ENCODE data around the gene CEACAM21.

The CEACAM21 gene

GRCh38 chr19:41587838-41588210 is 11.9 kb downstream of the CEACAM21 start:
- no peak for DNase-seq

- no peak for DNase-seq
These were observed 12.7 kb downstream of the CEACAM21 start for GRCh38 chr19:41588497-41589209.

GRCh38 chr19:41589371-41589770 is 13.4 kb downstream of the CEACAM21 start:
- no peak for DNase-seq

GRCh38 chr19:41590936-41591335 is 15.0 kb downstream of the CEACAM21 start:
- DNase-seq: no peak

GRCh38 chr19:41591951-41592562 is 16.1 kb downstream of the CEACAM21 start:
- DNase-seq: no peak

GRCh38 chr19:41595258-41595889 is 19.4 kb downstream of the CEACAM21 start:
- DNase-seq: peak; percentile 75 to 86

- no peak for DNase-seq
These were observed 19.9 kb downstream of the CEACAM21 start for GRCh38 chr19:41595890-41596280.

- DNase-seq: peak; percentile 80 to 85
These were observed 21.7 kb downstream of the CEACAM21 start for GRCh38 chr19:41597600-41598041.

GRCh38 chr19:41599175-41599966 is 23.4 kb downstream of the CEACAM21 start:
- DNase-seq: no peak

- DNase-seq: no peak
These were observed 25.8 kb downstream of the CEACAM21 start for GRCh38 chr19:41601771-41602170.

- no peak for DNase-seq
These were observed 28.9 kb downstream of the CEACAM21 start for GRCh38 chr19:41604831-41605230.

- no peak for DNase-seq
These were observed 30.4 kb downstream of the CEACAM21 start for GRCh38 chr19:41606215-41606837.

- DNase-seq: no peak
These were observed 31.7 kb downstream of the CEACAM21 start for GRCh38 chr19:41607668-41608067.

- no peak for DNase-seq
These were observed 34.8 kb downstream of the CEACAM21 start for GRCh38 chr19:41610789-41611188.

GRCh38 chr19:41612483-41612882 is 36.5 kb downstream of the CEACAM21 start:
- DNase-seq: no peak

GRCh38 chr19:41615207-41615606 is 39.2 kb downstream of the CEACAM21 start:
- DNase-seq: no peak

- no peak for DNase-seq
These were observed 41.0 kb downstream of the CEACAM21 start for GRCh38 chr19:41616792-41617621.

GRCh38 chr19:41617941-41618730 is 42.2 kb downstream of the CEACAM21 start:
- DNase-seq: no peak

GRCh38 chr19:41619018-41619556 is 43.1 kb downstream of the CEACAM21 start:
- no peak for DNase-seq

GRCh38 chr19:41620171-41620570 is 44.2 kb downstream of the CEACAM21 start:
- DNase-seq: no peak

- no peak for DNase-seq
These were observed 45.3 kb downstream of the CEACAM21 start for GRCh38 chr19:41621226-41621625.
